GM21825 (cell line): ENCODE results near the gene OLFML1.

Experiments
- ATAC-seq: cut with Tn5 transposase; IDR thresholded peaks from one replicate; pipeline ENCODE4 v1.9.1; 2021; ENCODE audit warnings: mild to moderate bottlenecking, moderate library complexity; ENCODE audit not compliant: unreplicated experiment

OLFML1 gene

GRCh38 chr11:7473717-7474116 is 11.6 kb upstream of the OLFML1 start:
- peak; percentile 98 for ATAC-seq

GRCh38 chr11:7480113-7480512 is 5.2 kb upstream of the OLFML1 start:
- ATAC-seq = no peak

GRCh38 chr11:7484131-7484530 is 1.2 kb upstream of the OLFML1 start:
- ATAC-seq = no peak

GRCh38 chr11:7484645-7485044 is 661 bp upstream of the OLFML1 start:
- ATAC-seq = no peak

- ATAC-seq = no peak
These were observed 933 bp downstream of the OLFML1 start for GRCh38 chr11:7486098-7486780.

GRCh38 chr11:7486781-7487140 is 1.5 kb downstream of the OLFML1 start:
- ATAC-seq = no peak

GRCh38 chr11:7487360-7487759 is 2.1 kb downstream of the OLFML1 start:
- no peak for ATAC-seq

GRCh38 chr11:7488681-7489080 is 3.4 kb downstream of the OLFML1 start:
- no peak for ATAC-seq

- ATAC-seq = no peak
These were observed 4.1 kb downstream of the OLFML1 start for GRCh38 chr11:7489376-7489775.

GRCh38 chr11:7490054-7490453 is 4.7 kb downstream of the OLFML1 start:
- no peak for ATAC-seq

- no peak for ATAC-seq
These were observed 5.2 kb downstream of the OLFML1 start for GRCh38 chr11:7490535-7490934.

- ATAC-seq = no peak
These were observed 6.9 kb downstream of the OLFML1 start for GRCh38 chr11:7492253-7492652.

GRCh38 chr11:7493670-7494069 is 8.4 kb downstream of the OLFML1 start:
- ATAC-seq = no peak

- ATAC-seq = no peak
These were observed 8.9 kb downstream of the OLFML1 start for GRCh38 chr11:7494086-7494745.

- ATAC-seq = peak; percentile 87
These were observed 10.7 kb downstream of the OLFML1 start for GRCh38 chr11:7495882-7496551.

- no peak for ATAC-seq
These were observed 12.9 kb downstream of the OLFML1 start for GRCh38 chr11:7498193-7498592.

- no peak for ATAC-seq
These were observed 13.8 kb downstream of the OLFML1 start for GRCh38 chr11:7499081-7499480.

- no peak for ATAC-seq
These were observed 14.9 kb downstream of the OLFML1 start for GRCh38 chr11:7500251-7500650.

GRCh38 chr11:7501251-7501650 is 15.9 kb downstream of the OLFML1 start:
- no peak for ATAC-seq

GRCh38 chr11:7501894-7502293 is 16.6 kb downstream of the OLFML1 start:
- ATAC-seq = no peak

- ATAC-seq = no peak
These were observed 20.9 kb downstream of the OLFML1 start for GRCh38 chr11:7506243-7506642.

GRCh38 chr11:7508087-7508486 is 22.8 kb downstream of the OLFML1 start:
- no peak for ATAC-seq
